ENCODE results near the gene SNAP29.

DNA sequence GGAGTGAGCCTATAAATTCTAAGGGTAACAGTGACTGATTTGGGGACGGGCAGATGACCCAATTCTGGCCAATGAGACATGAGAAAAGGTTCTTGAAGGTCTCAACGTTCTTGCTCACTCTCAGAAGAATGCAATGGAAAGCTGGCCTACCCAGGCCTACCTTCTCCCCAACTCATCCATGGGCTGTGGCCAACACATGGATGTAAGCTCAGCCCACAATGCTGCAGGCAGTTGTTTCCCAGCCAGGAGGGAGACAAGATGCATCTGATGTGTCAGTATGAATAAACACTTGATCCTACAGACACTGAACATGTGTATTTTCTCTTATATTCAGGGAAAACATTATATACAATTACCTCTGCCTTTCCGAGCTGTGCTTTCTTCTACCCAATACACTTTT, 24.6 kb upstream of the SNAP29 start:
- TF ChIP-seq POLR2A (IDR thresholded peaks at IDR 0.05) (no peak), POLR2AphosphoS5 (IDR thresholded peaks at IDR 0.05) (no peak)
- TF ChIP-seq, protein P1, sequence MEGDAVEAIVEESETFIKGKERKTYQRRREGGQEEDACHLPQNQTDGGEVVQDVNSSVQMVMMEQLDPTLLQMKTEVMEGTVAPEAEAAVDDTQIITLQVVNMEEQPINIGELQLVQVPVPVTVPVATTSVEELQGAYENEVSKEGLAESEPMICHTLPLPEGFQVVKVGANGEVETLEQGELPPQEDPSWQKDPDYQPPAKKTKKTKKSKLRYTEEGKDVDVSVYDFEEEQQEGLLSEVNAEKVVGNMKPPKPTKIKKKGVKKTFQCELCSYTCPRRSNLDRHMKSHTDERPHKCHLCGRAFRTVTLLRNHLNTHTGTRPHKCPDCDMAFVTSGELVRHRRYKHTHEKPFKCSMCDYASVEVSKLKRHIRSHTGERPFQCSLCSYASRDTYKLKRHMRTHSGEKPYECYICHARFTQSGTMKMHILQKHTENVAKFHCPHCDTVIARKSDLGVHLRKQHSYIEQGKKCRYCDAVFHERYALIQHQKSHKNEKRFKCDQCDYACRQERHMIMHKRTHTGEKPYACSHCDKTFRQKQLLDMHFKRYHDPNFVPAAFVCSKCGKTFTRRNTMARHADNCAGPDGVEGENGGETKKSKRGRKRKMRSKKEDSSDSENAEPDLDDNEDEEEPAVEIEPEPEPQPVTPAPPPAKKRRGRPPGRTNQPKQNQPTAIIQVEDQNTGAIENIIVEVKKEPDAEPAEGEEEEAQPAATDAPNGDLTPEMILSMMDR (IDR thresholded peaks at IDR 0.05), result no peak

Data from breast epithelium (tissue), 3 donors.